GM12891 (cell line): Measurements from ENCODE around the gene SEMA4F.

Experiments
- POLR2A ChIP-seq: IDR thresholded peaks from 2 replicates; pipeline ENCODE4 v1.6.1; 2011; ENCODE audit warnings: low read depth, low read length, control low read depth
- POLR2AphosphoS5 ChIP-seq: IDR thresholded peaks from 2 replicates; pipeline ENCODE4 v1.6.1; 2011; ENCODE audit warnings: low read depth, low read length, control low read depth
- POU2F2 ChIP-seq: IDR thresholded peaks from 2 replicates; pipeline ENCODE4 v1.6.1; 2011; ENCODE audit warnings: low read depth, mild to moderate bottlenecking, control low read depth, low read length, moderate library complexity

DNA sequence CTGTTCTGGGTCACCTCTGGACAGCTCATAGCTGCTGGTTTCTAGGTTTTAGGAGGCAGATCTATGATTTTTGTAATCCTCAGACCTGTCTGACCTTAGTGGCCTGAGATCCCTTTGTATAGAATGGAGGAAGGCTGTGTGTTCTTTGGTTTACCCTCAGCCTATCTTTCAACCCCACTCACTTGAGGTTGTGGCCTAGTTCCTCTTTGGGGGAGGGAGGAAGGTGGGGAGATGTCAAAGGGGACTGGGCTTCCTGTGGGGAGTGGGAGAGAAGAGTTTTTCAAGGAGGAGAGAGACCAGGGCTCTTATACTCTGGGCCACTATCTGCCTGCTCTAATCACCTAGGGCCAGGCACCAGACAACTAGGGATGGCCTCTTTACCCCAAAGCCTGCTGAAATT, 28.5 kb downstream of the SEMA4F start:
- TF ChIP-seq POLR2A (no peak), POU2F2 (no peak), POLR2AphosphoS5 (no peak)
